H1 (cell line): ENCODE results near the gene TTL. TPM values are rescaled to one million over a fixed set of nuclear protein-coding genes. Genes with fewer than 3 reads are reported as not detected.

Experiments used
- CTCF ChIA-PET: fragments of 300-600 bp; sonication (Branson Sonifier 250); formaldehyde crosslinking; loops from one replicate; lab custom pipeline; 2021; ENCODE audit not compliant: partially characterized antibody; lab: Charles Lee
- POLR2A ChIA-PET: fragments of 300-600 bp; sonication (Branson Sonifier 250); formaldehyde crosslinking; loops from one replicate; lab custom pipeline; 2021; ENCODE audit warnings: inconsistent platforms; ENCODE audit not compliant: partially characterized antibody; lab: Charles Lee
- DNase-seq, 2 experiments: peaks; one replicate each; pipeline versions ENCODE4 v3.0.0 to v3.0.0-alpha.2; 2010 to 2022; ENCODE audit warnings: low spot score in 2 of 2, low read depth in 1 of 2, mixed read lengths in 1 of 2
- FAIRE-seq: peaks from 2 replicates; lab custom pipeline; 2011; peaks lifted over from hg19 to GRCh38; lab: Jason Lieb, UNC
- H2AFZ ChIP-seq: 2 replicates; pipeline ENCODE4 v1.8.1; 2012; ENCODE audit warnings: low read length, inconsistent platforms
- H2AK5ac ChIP-seq: 2 replicates; pipeline ENCODE4 v1.6.1; 2013; ENCODE audit warnings: low read depth, low read length
- H2BK120ac ChIP-seq: replicated peaks from 2 replicates; pipeline ENCODE3; 2013; ENCODE audit warnings: low read depth, low read length, inconsistent platforms
- H2BK12ac ChIP-seq: 2 replicates; pipeline ENCODE4 v1.6.1; 2013; ENCODE audit warnings: low read depth, low read length
- H2BK15ac ChIP-seq: 2 replicates; pipeline ENCODE4 v1.6.1; 2013; ENCODE audit warnings: low read length
- H2BK20ac ChIP-seq: 2 replicates; pipeline ENCODE4 v1.6.1; 2013; ENCODE audit warnings: low read length
- H2BK5ac ChIP-seq: 2 replicates; pipeline ENCODE4 v1.6.1; 2013; ENCODE audit warnings: low read depth, low read length
- H3K14ac ChIP-seq: 2 replicates; pipeline ENCODE4 v1.6.1; 2013; ENCODE audit warnings: inconsistent platforms; ENCODE audit not compliant: insufficient read length
- H3K18ac ChIP-seq: 2 replicates; pipeline ENCODE4 v1.6.1; 2013; ENCODE audit warnings: low read length; ENCODE audit errors: extremely low read depth
- H3K23ac ChIP-seq: 2 replicates; pipeline ENCODE4 v1.6.1; 2013; ENCODE audit warnings: inconsistent platforms; ENCODE audit not compliant: insufficient read length
- H3K23me2 ChIP-seq: 2 replicates; pipeline ENCODE4 v1.6.1; 2013; ENCODE audit warnings: low read depth, low read length
- H3K27ac ChIP-seq: 2 replicates; pipeline ENCODE4 v1.6.1; 2011; ENCODE audit warnings: low read depth, low read length, inconsistent platforms
- H3K27me3 ChIP-seq, 4 experiments: replicated peaks in 1 of 4; 1 replicate in 1 of 4; 2 replicates in 3 of 4; pipeline versions ENCODE4 v1.6.1 to v1.8.1; 2011 to 2013; ENCODE audit warnings: low read length in 3 of 4, mild to moderate bottlenecking in 3 of 4, inconsistent platforms in 2 of 4, mixed read lengths in 2 of 4, moderate library complexity in 1 of 4; ENCODE audit not compliant: control insufficient read depth in 3 of 4, insufficient read depth in 3 of 4; ENCODE audit errors: extremely low read depth in 1 of 4
- H3K36me3 ChIP-seq, 4 experiments: 2 replicates each; pipeline versions ENCODE4 v1.6.1 to v1.8.1; 2011 to 2013; ENCODE audit warnings: mild to moderate bottlenecking in 4 of 4, low read length in 3 of 4, moderate library complexity in 2 of 4, control low read depth in 1 of 4, inconsistent platforms in 1 of 4; ENCODE audit not compliant: insufficient read depth in 4 of 4, control insufficient read depth in 2 of 4
- H3K4ac ChIP-seq: replicated peaks from 2 replicates; pipeline ENCODE3; 2013; ENCODE audit warnings: low read length, low read depth, mixed read lengths, inconsistent platforms; ENCODE audit not compliant: insufficient read length
- H3K4me1 ChIP-seq, 4 experiments: replicated peaks in 1 of 4; 1 replicate in 1 of 4; 2 replicates in 3 of 4; pipeline versions ENCODE4 v1.6.1 to v1.8.1; 2011 to 2013; ENCODE audit warnings: low read length in 3 of 4, inconsistent platforms in 2 of 4, mixed read lengths in 1 of 4; ENCODE audit not compliant: insufficient read depth in 4 of 4, control insufficient read depth in 3 of 4
- H3K4me2 ChIP-seq, 2 experiments: 2 replicates each; pipeline versions ENCODE4 v1.6.1 to v1.8.1; 2011 to 2013; ENCODE audit warnings: low read depth in 2 of 2, low read length in 2 of 2, control low read depth in 1 of 2, inconsistent platforms in 1 of 2, mild to moderate bottlenecking in 1 of 2; ENCODE audit not compliant: insufficient read depth in 1 of 2
- H3K4me3 ChIP-seq, 4 experiments: fragments of 200-600, 300-600 bp in 1 of 4; sonication (generic), shearing (Covaris generic), sonication (Bioruptor Twin) in 1 of 4; 2 replicates each; pipeline versions ENCODE4 v1.5.1 to v1.8.1; 2011 to 2016; ENCODE audit warnings: low read length in 4 of 4, low read depth in 3 of 4, control low read depth in 2 of 4, inconsistent platforms in 2 of 4, mild to moderate bottlenecking in 2 of 4, mixed read lengths in 1 of 4, moderate library complexity in 1 of 4; ENCODE audit not compliant: insufficient read depth in 2 of 4; ENCODE audit errors: extremely low read depth in 1 of 4
- H3K56ac ChIP-seq: replicated peaks from 2 replicates; pipeline ENCODE3; 2013; ENCODE audit warnings: low read depth, mild to moderate bottlenecking, mixed read lengths, low read length, inconsistent platforms; ENCODE audit not compliant: insufficient read length
- H3K79me1 ChIP-seq: 2 replicates; pipeline ENCODE4 v1.6.1; 2013; ENCODE audit warnings: low read depth, low read length, control low read depth
- H3K79me2 ChIP-seq, 2 experiments: 2 replicates each; pipeline versions ENCODE4 v1.6.1 to v1.8.1; 2012 to 2013; ENCODE audit warnings: low read length in 2 of 2, mild to moderate bottlenecking in 2 of 2, inconsistent platforms in 1 of 2; ENCODE audit not compliant: insufficient read depth in 2 of 2, control insufficient read depth in 1 of 2
- H3K9ac ChIP-seq, 4 experiments: replicated peaks in 1 of 4; 1 replicate in 1 of 4; 2 replicates in 3 of 4; pipeline versions ENCODE4 v1.6.1 to v1.8.1; 2011 to 2013; ENCODE audit warnings: low read depth in 3 of 4, low read length in 3 of 4, control low read depth in 2 of 4, mild to moderate bottlenecking in 2 of 4, moderate library complexity in 2 of 4, inconsistent platforms in 1 of 4; ENCODE audit errors: extremely low read depth in 1 of 4
- H3K9me3 ChIP-seq, 2 experiments: 2 replicates each; pipeline versions ENCODE4 v1.6.1 to v1.8.1; 2012 to 2013; ENCODE audit warnings: mild to moderate bottlenecking in 2 of 2, moderate library complexity in 2 of 2, control low read depth in 1 of 2, inconsistent platforms in 1 of 2, low read depth in 1 of 2, low read length in 1 of 2, mixed read lengths in 1 of 2; ENCODE audit not compliant: insufficient read depth in 2 of 2
- H4K20me1 ChIP-seq, 2 experiments: replicated peaks in 1 of 2; 2 replicates each; pipeline versions ENCODE3 to v1.8.1; 2011 to 2013; ENCODE audit warnings: inconsistent platforms in 2 of 2, low read length in 2 of 2, mild to moderate bottlenecking in 1 of 2; ENCODE audit not compliant: insufficient read depth in 2 of 2, control insufficient read depth in 1 of 2
- H4K5ac ChIP-seq: 2 replicates; pipeline ENCODE4 v1.6.1; 2013; ENCODE audit warnings: low read length, low read depth, mixed read lengths, inconsistent platforms; ENCODE audit not compliant: insufficient read length
- H4K8ac ChIP-seq: 2 replicates; pipeline ENCODE4 v1.8.0; 2013; ENCODE audit warnings: mild to moderate bottlenecking, moderate library complexity, low read length, inconsistent platforms; ENCODE audit not compliant: insufficient read depth; ENCODE audit errors: extremely low read depth
- H4K91ac ChIP-seq: replicated peaks from 2 replicates; pipeline ENCODE3; 2013; ENCODE audit warnings: low read length, mixed read lengths, inconsistent platforms; ENCODE audit not compliant: insufficient read length
- CREB1 ChIP-seq: IDR thresholded peaks from 2 replicates; pipeline ENCODE4 v1.6.1; 2012; ENCODE audit warnings: inconsistent platforms
- KDM4A ChIP-seq: IDR thresholded peaks from one replicate; pipeline ENCODE4 v1.7.1; 2012; ENCODE audit warnings: low read depth, mild to moderate bottlenecking, moderate library complexity, low read length, inconsistent platforms; ENCODE audit not compliant: severe bottlenecking
- TAF1 ChIP-seq: IDR thresholded peaks from 2 replicates; pipeline ENCODE4 v1.6.1; 2011; ENCODE audit warnings: mild to moderate bottlenecking, low read depth, low read length
- WGBS, 2 experiments: shearing (Covaris generic) in 1 of 2; methylation state at CpG; one replicate each; pipeline versions ENCODE4 v1.1.6 to v1.1.7; 2013 to 2015; ENCODE audit warnings: low lambda C conversion rate in 2 of 2, mixed read lengths in 2 of 2, inconsistent platforms in 1 of 2, low coverage in 1 of 2, missing lambda C conversion rate in 1 of 2; ENCODE audit not compliant: insufficient replicate concordance in 2 of 2, insufficient coverage in 1 of 2, insufficient read length in 1 of 2; ENCODE audit errors: extremely low coverage in 1 of 2, missing lambda C conversion rate in 1 of 2; 5-methylcytosine and 5-hydroxymethylcytosine counted together
- polyA plus RNA-seq, 7 experiments: library from polyadenylated mRNA; depleted of rRNA in 3 of 7; stranded (reverse) in 5 of 7; unstranded in 2 of 7; fragments of >200 nt in 5 of 7; fragments of 200-250 nt in 2 of 7; gene quantifications; 1 replicate in 5 of 7; 2 replicates in 1 of 7; 4 replicates in 1 of 7; pipeline versions ENCODE4 v1.2.1 to v1.2.3, GENCODE V29; 2011 to 2013; ENCODE audit warnings: missing spikeins in 2 of 7, mixed read lengths in 2 of 7
- total RNA-seq: library from RNA; stranded (reverse); fragmentation: NEBNext Ultra II Directional; extraction: Animal tissue kit (Norgen Biotek cat#: 25700); gene quantifications from 2 replicates; pipeline ENCODE4 v1.2.1, GENCODE V29; 2021
- TF ChIP-seq, protein P1 (sequence below), 3 experiments: IDR thresholded peaks; 1 replicate in 2 of 3; 2 replicates in 1 of 3; pipeline versions ENCODE4 v1.5.1 to v1.6.1; 2011; ENCODE audit warnings: low read length in 3 of 3, mild to moderate bottlenecking in 3 of 3, inconsistent platforms in 2 of 3, low read depth in 1 of 3, moderate library complexity in 1 of 3; ENCODE audit not compliant: insufficient read depth in 1 of 3; ENCODE audit errors: control extremely low read depth in 1 of 3
- TF ChIP-seq, protein P2 (sequence below): IDR thresholded peaks from 2 replicates; pipeline ENCODE4 v1.6.1; 2011; ENCODE audit warnings: low read length, improper control_type of control experiment

Gene TTL
- total and polyA plus RNA-seq, 2 of the 8 experiments (the other 6 are each of a cell fraction or from before 2014, with no cell fraction given): 17.5 to 57.1 TPM

DNA sequence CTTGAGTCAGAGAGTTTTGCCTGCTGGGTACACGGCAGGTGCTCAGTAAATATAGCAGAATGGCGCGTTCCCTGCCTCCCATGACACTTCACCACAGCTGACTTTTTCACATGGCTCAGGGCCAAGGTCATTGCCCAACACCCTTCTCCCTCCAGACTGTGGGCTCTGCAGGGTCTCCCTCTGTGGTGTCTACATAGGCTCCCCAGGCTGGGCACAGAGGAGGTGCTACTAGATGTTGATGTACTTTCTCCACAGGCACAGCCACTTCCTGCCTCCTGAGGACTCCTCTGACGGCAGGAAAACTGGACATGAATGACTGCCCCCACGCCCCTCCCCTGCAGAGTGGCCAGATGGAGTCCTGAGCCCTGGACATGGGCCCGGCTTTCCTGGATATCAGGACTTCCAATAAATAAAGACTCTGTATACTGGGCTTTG is 106.7 kb downstream of the TTL start:
- Histone ChIP-seq H2BK12ac (no peak overlapping the region), H2AK5ac (no peak overlapping the region), H3K79me2 (no peaks in the 10 kb centered on the region), H2BK20ac (no peak overlapping the region), H2BK15ac (no peak overlapping the region), H3K4me1 (peaks cover 0 to 4% (median 3%) of the 10 kb centered on the region in 4 experiments; a peak in 6 of 7 replicates), H3K14ac (no peak overlapping the region), H3K18ac (no peak overlapping the region), H4K5ac (no peak overlapping the region), H3K23me2 (peaks cover 9% of the 10 kb centered on the region; the same call in 1 of the 2 replicates), H2AFZ (no peak overlapping the region), H3K36me3 (peaks cover 0 to 8% (median 2%) of the 10 kb centered on the region in 4 experiments; a peak in 5 of 8 replicates), H3K9me3 (no peaks in the 10 kb centered on the region), H3K4me3 (no peak overlapping the region), H3K4me2 (no peak overlapping the region), H3K4ac (no peak overlapping the region), H3K9ac (no peak overlapping the region), H3K23ac (no peak overlapping the region), H3K27me3 (no peaks in the 10 kb centered on the region), H2BK120ac (no peak overlapping the region), H3K27ac (no peak overlapping the region), H3K56ac (no peak overlapping the region), H4K20me1 (no peaks in the 10 kb centered on the region), H4K91ac (no peak overlapping the region), H4K8ac (no peak overlapping the region), H2BK5ac (no peak overlapping the region), H3K79me1 (no peaks in the 10 kb centered on the region)
- FAIRE-seq (no peak), DNase-seq (no peak)
- 87% methylated on average over 6 of the region's 6 CpGs; no CpG with 5 or more reads in 1 of the 2 experiments for WGBS, 2 experiments
- TF ChIP-seq, protein P1, sequence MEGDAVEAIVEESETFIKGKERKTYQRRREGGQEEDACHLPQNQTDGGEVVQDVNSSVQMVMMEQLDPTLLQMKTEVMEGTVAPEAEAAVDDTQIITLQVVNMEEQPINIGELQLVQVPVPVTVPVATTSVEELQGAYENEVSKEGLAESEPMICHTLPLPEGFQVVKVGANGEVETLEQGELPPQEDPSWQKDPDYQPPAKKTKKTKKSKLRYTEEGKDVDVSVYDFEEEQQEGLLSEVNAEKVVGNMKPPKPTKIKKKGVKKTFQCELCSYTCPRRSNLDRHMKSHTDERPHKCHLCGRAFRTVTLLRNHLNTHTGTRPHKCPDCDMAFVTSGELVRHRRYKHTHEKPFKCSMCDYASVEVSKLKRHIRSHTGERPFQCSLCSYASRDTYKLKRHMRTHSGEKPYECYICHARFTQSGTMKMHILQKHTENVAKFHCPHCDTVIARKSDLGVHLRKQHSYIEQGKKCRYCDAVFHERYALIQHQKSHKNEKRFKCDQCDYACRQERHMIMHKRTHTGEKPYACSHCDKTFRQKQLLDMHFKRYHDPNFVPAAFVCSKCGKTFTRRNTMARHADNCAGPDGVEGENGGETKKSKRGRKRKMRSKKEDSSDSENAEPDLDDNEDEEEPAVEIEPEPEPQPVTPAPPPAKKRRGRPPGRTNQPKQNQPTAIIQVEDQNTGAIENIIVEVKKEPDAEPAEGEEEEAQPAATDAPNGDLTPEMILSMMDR (IDR thresholded peaks at IDR 0.05; ENCODE audit: control extremely low read depth in 1 of 3, insufficient read depth in 1 of 3, low read depth in 1 of 3, low read length in 3 of 3): no peak
- TF ChIP-seq, protein P2, sequence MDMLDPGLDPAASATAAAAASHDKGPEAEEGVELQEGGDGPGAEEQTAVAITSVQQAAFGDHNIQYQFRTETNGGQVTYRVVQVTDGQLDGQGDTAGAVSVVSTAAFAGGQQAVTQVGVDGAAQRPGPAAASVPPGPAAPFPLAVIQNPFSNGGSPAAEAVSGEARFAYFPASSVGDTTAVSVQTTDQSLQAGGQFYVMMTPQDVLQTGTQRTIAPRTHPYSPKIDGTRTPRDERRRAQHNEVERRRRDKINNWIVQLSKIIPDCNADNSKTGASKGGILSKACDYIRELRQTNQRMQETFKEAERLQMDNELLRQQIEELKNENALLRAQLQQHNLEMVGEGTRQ: no peak
- TF ChIP-seq CREB1: no peak
- no peak for TF ChIP-seq KDM4A
- no peak for TF ChIP-seq TAF1
- ChIA-PET POLR2A (no interaction called here), CTCF (interaction anchor here (1.1 to 2.1 kb wide), 2 partner anchors 11 to 38 kb away, joined by 4 read pairs; no protein-coding TSS in a partner anchor)
